Measurements from ENCODE around the gene RPS10. TPM values are rescaled to one million over a fixed set of nuclear protein-coding genes. Genes with fewer than 3 reads are reported as not detected.
A peak's percentile ranks its signal among the peaks of the same experiment; 100 is the strongest.

RPS10 gene
- total and polyA plus RNA-seq, 2 of the 8 experiments (the other 6 are each of a cell fraction or from before 2014, with no cell fraction given) = 2,408 to 11,142 TPM

- peaks cover 0 to 14% (median 8%) of the 10 kb centered on the region in 4 experiments; a peak in 6 of 7 replicates for H3K4me1 ChIP-seq (replicated peaks in 1 of 4; ENCODE audit: control insufficient read depth in 3 of 4, insufficient read depth in 4 of 4, low read length in 3 of 4)
- H3K14ac ChIP-seq (ENCODE audit: insufficient read length) = no peak overlapping the region
- CTCF ChIA-PET (ENCODE audit: partially characterized antibody) = interaction anchor here (0.6 to 13.0 kb wide), 4 partner anchors 48 to 337 kb away, joined by 3 to 213 read pairs (median 3); no protein-coding TSS in a partner anchor
- H4K5ac ChIP-seq (ENCODE audit: insufficient read length, low read depth, low read length) = no peak overlapping the region
- H3K23me2 ChIP-seq (ENCODE audit: low read depth, low read length) = peaks cover 14% of the 10 kb centered on the region
- H3K79me2 ChIP-seq (ENCODE audit: control insufficient read depth in 1 of 2, insufficient read depth in 2 of 2, low read length in 2 of 2) = no peaks in the 10 kb centered on the region
- 89% methylated on average over 4 of the region's 4 CpGs; no CpG with 5 or more reads in 1 of the 2 experiments for WGBS, 2 experiments (ENCODE audit: extremely low coverage in 1 of 2, insufficient coverage in 1 of 2, insufficient read length in 1 of 2, insufficient replicate concordance in 2 of 2, low coverage in 1 of 2, low lambda C conversion rate in 2 of 2, missing lambda C conversion rate in 1 of 2)
- no peak for FAIRE-seq
- H2BK12ac ChIP-seq (ENCODE audit: low read depth, low read length) = peak overlapping the region; percentile 82; the same call in 1 of the 2 replicates
- no peak overlapping the region for H3K4me3 ChIP-seq (ENCODE audit: extremely low read depth in 1 of 4, insufficient read depth in 2 of 4, low read depth in 3 of 4, low read length in 4 of 4)
- no peak overlapping the region for H2BK120ac ChIP-seq (replicated peaks; ENCODE audit: low read depth, low read length)
- H4K20me1 ChIP-seq (replicated peaks in 1 of 2; ENCODE audit: control insufficient read depth in 1 of 2, insufficient read depth in 2 of 2, low read length in 2 of 2) = no peaks in the 10 kb centered on the region
- no peak overlapping the region for H3K4me2 ChIP-seq (ENCODE audit: insufficient read depth in 1 of 2, low read depth in 2 of 2, low read length in 2 of 2)
- H3K18ac ChIP-seq (ENCODE audit: extremely low read depth, low read length) = no peak overlapping the region
- H4K91ac ChIP-seq (replicated peaks; ENCODE audit: insufficient read length, low read length) = peak overlapping the region; percentile 38
- H3K23ac ChIP-seq (ENCODE audit: insufficient read length) = no peak overlapping the region
- no peak for TF ChIP-seq RAD21 (IDR thresholded peaks at IDR 0.05 in 1 of 2, conservative IDR thresholded peaks at IDR 0.05 in 1 of 2; ENCODE audit: low read depth in 2 of 2, low read length in 2 of 2)
- TF ChIP-seq RBBP5 (IDR thresholded peaks at IDR 0.05; ENCODE audit: borderline replicate concordance, low read depth, low read length) = no peak
- no peak for TF ChIP-seq HDAC2 (IDR thresholded peaks at IDR 0.05; ENCODE audit: borderline replicate concordance in 1 of 2, low read depth in 2 of 2, low read length in 2 of 2)
- TF ChIP-seq BACH1 (IDR thresholded peaks at IDR 0.05; ENCODE audit: low read length) = no peak
- no peak for TF ChIP-seq HDAC6 (IDR thresholded peaks at IDR 0.05; ENCODE audit: low read depth, low read length)
- TF ChIP-seq ASH2L (IDR thresholded peaks at IDR 0.05; ENCODE audit: low read length) = no peak
- TF ChIP-seq BCL11A (IDR thresholded peaks at IDR 0.05; ENCODE audit: low read depth in 2 of 2, low read length in 2 of 2) = no peak
- no peak for TF ChIP-seq SRF (IDR thresholded peaks at IDR 0.05; ENCODE audit: low read depth, low read length)
- no peak overlapping the region for H2BK15ac ChIP-seq (ENCODE audit: low read length)
- no peak overlapping the region for H4K8ac ChIP-seq (ENCODE audit: extremely low read depth, insufficient read depth, low read length)
- no peak overlapping the region for H3K9ac ChIP-seq (replicated peaks in 1 of 4; ENCODE audit: extremely low read depth in 1 of 4, low read depth in 3 of 4, low read length in 3 of 4)
- peaks cover 0 to 11% (median 8%) of the 10 kb centered on the region in 4 experiments; a peak in 4 of 7 replicates for H3K27me3 ChIP-seq (replicated peaks in 1 of 4; ENCODE audit: control insufficient read depth in 3 of 4, extremely low read depth in 1 of 4, insufficient read depth in 3 of 4, low read length in 3 of 4)
- H3K27ac ChIP-seq (ENCODE audit: low read depth, low read length) = no peak overlapping the region
- POLR2A ChIA-PET (ENCODE audit: partially characterized antibody) = interaction anchor here (0.6 to 0.8 kb wide), 2 partner anchors 27 to 48 kb away, joined by 3 to 5 read pairs; no protein-coding TSS in a partner anchor
- H3K36me3 ChIP-seq (ENCODE audit: control insufficient read depth in 2 of 4, insufficient read depth in 4 of 4, low read length in 3 of 4) = no peaks in the 10 kb centered on the region
- no peak for DNase-seq (ENCODE audit: low read depth in 1 of 2, low spot score in 2 of 2)
- H3K79me1 ChIP-seq (ENCODE audit: low read depth, low read length) = no peaks in the 10 kb centered on the region
- 0 out of 2 replicates have a peak overlapping the region, but pooled peaks have one; percentile 7 for H2AK5ac ChIP-seq (ENCODE audit: low read depth, low read length)
- H3K4ac ChIP-seq (replicated peaks; ENCODE audit: insufficient read length, low read depth, low read length) = no peak overlapping the region
- H2BK5ac ChIP-seq (ENCODE audit: low read depth, low read length) = no peak overlapping the region; the same call in 1 of the 2 replicates
- H3K56ac ChIP-seq (replicated peaks; ENCODE audit: insufficient read length, low read depth, low read length) = no peak overlapping the region
- no peak overlapping the region for H2AFZ ChIP-seq (ENCODE audit: low read length)
- no peaks in the 10 kb centered on the region for H3K9me3 ChIP-seq (ENCODE audit: insufficient read depth in 2 of 2, low read depth in 1 of 2, low read length in 1 of 2)
- peak overlapping the region; percentile 38; the same call in 1 of the 2 replicates for H2BK20ac ChIP-seq (ENCODE audit: low read length)
Measured at GRCh38 chr6:34463849-34464248, 38.0 kb upstream of the RPS10 start.
